ENCODE results near the gene PHF1.
"Not testable (repeated sequence)": the region's sequence is repeated elsewhere in the genome, so short reads cannot be mapped to it uniquely, and the experiment has no call there.

PHF1 gene

GRCh38 chr6:33410711-33411631 is at the start of gene PHF1:
PHF1 (plus strand) TSS chr6:33411014; CDS start chr6:33412264, 1,250 bp downstream.
- Histone ChIP-seq H3K27me3 (ENCODE audit: control insufficient read depth in 5 of 5, insufficient read depth in 4 of 5, low read length in 5 of 5) (no peaks in the 10 kb centered on the region), H3K36me3 (ENCODE audit: control insufficient read depth in 5 of 5, insufficient read depth in 5 of 5, low read length in 5 of 5) (peaks cover 0 to 38% (median 36%) of the 10 kb centered on the region in 5 donors), H3K9ac (ENCODE audit: low read length in 5 of 5) (peak within 1 kb of the TSS; percentile 73 to 87 (median 76)), H3K9me3 (ENCODE audit: control insufficient read depth in 5 of 5, low read length in 5 of 5) (no peaks in the 10 kb centered on the region), H3K4me1 (ENCODE audit: control insufficient read depth in 5 of 5, insufficient read depth in 5 of 5, low read length in 5 of 5) (peaks cover 1 to 37% (median 29%) of the 10 kb centered on the region in 5 donors), H3K27ac (ENCODE audit: low read depth, low read length) (peak within 1 kb of the TSS; percentile 88), H3K4me3 (ENCODE audit: low read depth in 1 of 5, low read length in 5 of 5) (peak within 1 kb of the TSS; percentile 78 to 91 (median 84))

GRCh38 chr6:33363486-33363885 is 47.3 kb upstream of the PHF1 start:
- not testable (repeated sequence) for H3K9ac ChIP-seq (ENCODE audit: low read length in 5 of 5); H3K9me3 ChIP-seq (ENCODE audit: control insufficient read depth in 5 of 5, low read length in 5 of 5); H3K4me3 ChIP-seq (ENCODE audit: low read depth in 1 of 5, low read length in 5 of 5); H3K36me3 ChIP-seq (ENCODE audit: control insufficient read depth in 5 of 5, insufficient read depth in 5 of 5, low read length in 5 of 5); H3K4me1 ChIP-seq (ENCODE audit: control insufficient read depth in 5 of 5, insufficient read depth in 5 of 5, low read length in 5 of 5); H3K27ac ChIP-seq (ENCODE audit: low read depth, low read length); H3K27me3 ChIP-seq (ENCODE audit: control insufficient read depth in 5 of 5, insufficient read depth in 4 of 5, low read length in 5 of 5)

GRCh38 chr6:33364475-33365205 is 46.2 kb upstream of the PHF1 start:
- H3K9ac ChIP-seq (ENCODE audit: low read length in 5 of 5); H3K4me3 ChIP-seq (ENCODE audit: low read depth in 1 of 5, low read length in 5 of 5); H3K27me3 ChIP-seq (ENCODE audit: control insufficient read depth in 5 of 5, insufficient read depth in 4 of 5, low read length in 5 of 5); H3K27ac ChIP-seq (ENCODE audit: low read depth, low read length); H3K4me1 ChIP-seq (ENCODE audit: control insufficient read depth in 5 of 5, insufficient read depth in 5 of 5, low read length in 5 of 5); H3K36me3 ChIP-seq (ENCODE audit: control insufficient read depth in 5 of 5, insufficient read depth in 5 of 5, low read length in 5 of 5); H3K9me3 ChIP-seq (ENCODE audit: control insufficient read depth in 5 of 5, low read length in 5 of 5): not testable (repeated sequence)

- H3K27ac ChIP-seq (ENCODE audit: low read depth, low read length); H3K9me3 ChIP-seq (ENCODE audit: control insufficient read depth in 5 of 5, low read length in 5 of 5); H3K9ac ChIP-seq (ENCODE audit: low read length in 5 of 5); H3K4me1 ChIP-seq (ENCODE audit: control insufficient read depth in 5 of 5, insufficient read depth in 5 of 5, low read length in 5 of 5); H3K36me3 ChIP-seq (ENCODE audit: control insufficient read depth in 5 of 5, insufficient read depth in 5 of 5, low read length in 5 of 5); H3K4me3 ChIP-seq (ENCODE audit: low read depth in 1 of 5, low read length in 5 of 5); H3K27me3 ChIP-seq (ENCODE audit: control insufficient read depth in 5 of 5, insufficient read depth in 4 of 5, low read length in 5 of 5): not testable (repeated sequence)
Observed at GRCh38 chr6:33365206-33365971, 45.4 kb upstream of the PHF1 start.

GRCh38 chr6:33367009-33367714 is 43.7 kb upstream of the PHF1 start:
- Histone ChIP-seq H3K4me1 (ENCODE audit: control insufficient read depth in 5 of 5, insufficient read depth in 5 of 5, low read length in 5 of 5) (no peaks in the 10 kb centered on the region), H3K9ac (ENCODE audit: low read length in 5 of 5) (no peak overlapping the region), H3K27ac (ENCODE audit: low read depth, low read length) (no peak overlapping the region), H3K4me3 (ENCODE audit: low read depth in 1 of 5, low read length in 5 of 5) (no peak overlapping the region), H3K36me3 (ENCODE audit: control insufficient read depth in 5 of 5, insufficient read depth in 5 of 5, low read length in 5 of 5) (no peaks in the 10 kb centered on the region), H3K9me3 (ENCODE audit: control insufficient read depth in 5 of 5, low read length in 5 of 5) (no peaks in the 10 kb centered on the region), H3K27me3 (ENCODE audit: control insufficient read depth in 5 of 5, insufficient read depth in 4 of 5, low read length in 5 of 5) (no peaks in the 10 kb centered on the region)

GRCh38 chr6:33367715-33368025 is 43.1 kb upstream of the PHF1 start:
- H3K27ac ChIP-seq (ENCODE audit: low read depth, low read length); H3K27me3 ChIP-seq (ENCODE audit: control insufficient read depth in 5 of 5, insufficient read depth in 4 of 5, low read length in 5 of 5); H3K9ac ChIP-seq (ENCODE audit: low read length in 5 of 5); H3K4me1 ChIP-seq (ENCODE audit: control insufficient read depth in 5 of 5, insufficient read depth in 5 of 5, low read length in 5 of 5); H3K36me3 ChIP-seq (ENCODE audit: control insufficient read depth in 5 of 5, insufficient read depth in 5 of 5, low read length in 5 of 5); H3K4me3 ChIP-seq (ENCODE audit: low read depth in 1 of 5, low read length in 5 of 5); H3K9me3 ChIP-seq (ENCODE audit: control insufficient read depth in 5 of 5, low read length in 5 of 5): not testable (repeated sequence)

- not testable (repeated sequence) for H3K27me3 ChIP-seq (ENCODE audit: control insufficient read depth in 5 of 5, insufficient read depth in 4 of 5, low read length in 5 of 5); H3K4me3 ChIP-seq (ENCODE audit: low read depth in 1 of 5, low read length in 5 of 5); H3K9ac ChIP-seq (ENCODE audit: low read length in 5 of 5); H3K27ac ChIP-seq (ENCODE audit: low read depth, low read length); H3K9me3 ChIP-seq (ENCODE audit: control insufficient read depth in 5 of 5, low read length in 5 of 5); H3K36me3 ChIP-seq (ENCODE audit: control insufficient read depth in 5 of 5, insufficient read depth in 5 of 5, low read length in 5 of 5)
- peaks cover 0 to 27% (median 22%) of the 10 kb centered on the region in 5 donors for H3K4me1 ChIP-seq (ENCODE audit: control insufficient read depth in 5 of 5, insufficient read depth in 5 of 5, low read length in 5 of 5)
Observed at GRCh38 chr6:33371901-33372300, 38.9 kb upstream of the PHF1 start.

GRCh38 chr6:33372526-33373123 is 38.2 kb upstream of the PHF1 start:
- H3K9ac ChIP-seq (ENCODE audit: low read length in 5 of 5): no peak overlapping the region
- H3K9me3 ChIP-seq (ENCODE audit: control insufficient read depth in 5 of 5, low read length in 5 of 5): no peaks in the 10 kb centered on the region
- no peak overlapping the region for H3K27ac ChIP-seq (ENCODE audit: low read depth, low read length)
- no peaks in the 10 kb centered on the region for H3K27me3 ChIP-seq (ENCODE audit: control insufficient read depth in 5 of 5, insufficient read depth in 4 of 5, low read length in 5 of 5)
- H3K4me3 ChIP-seq (ENCODE audit: low read depth in 1 of 5, low read length in 5 of 5): no peak overlapping the region
- no peaks in the 10 kb centered on the region for H3K36me3 ChIP-seq (ENCODE audit: control insufficient read depth in 5 of 5, insufficient read depth in 5 of 5, low read length in 5 of 5)
- H3K4me1 ChIP-seq (ENCODE audit: control insufficient read depth in 5 of 5, insufficient read depth in 5 of 5, low read length in 5 of 5): peaks cover 0 to 33% (median 27%) of the 10 kb centered on the region in 5 donors

Data from subcutaneous abdominal adipose tissue (tissue), 5 donors.